MCF 10A (cell line): ENCODE measurements around the gene RAPGEF6. TPM values are rescaled to one million over a fixed set of nuclear protein-coding genes. Genes with fewer than 3 reads are reported as not detected.

Source experiments
- BruUV-seq: library from RNA; stranded (reverse); fragments of 400-500 nt; replicated peaks from 2 replicates; lab custom pipeline; 2021; lab: Mats Ljungman, UMichigan
- CTCF ChIA-PET: fragments of 300-600 bp; sonication (Branson Sonifier 250); formaldehyde crosslinking; extraction: SDS; loops from one replicate; lab custom pipeline; 2021; ENCODE audit warnings: antibody characterized with exemption, inconsistent platforms; lab: Yijun Ruan, JAX
- POLR2A ChIA-PET: fragments of 300-600, 350-650 bp; sonication (Branson Sonifier 250); formaldehyde crosslinking; extraction: SDS; loops from one replicate; lab custom pipeline; 2020; ENCODE audit warnings: antibody characterized with exemption, inconsistent platforms; lab: Yijun Ruan, JAX
- DNase-seq: peaks from one replicate; pipeline ENCODE4 v3.0.0-alpha.2; 2018; ENCODE audit not compliant: unreplicated experiment
- H3K27ac Mint-ChIP-seq: one replicate; pipeline ENCODE4 v1.8.0; 2022; ENCODE audit warnings: mild to moderate bottlenecking, low read depth, mixed read lengths; ENCODE audit not compliant: unreplicated experiment
- H3K27me3 Mint-ChIP-seq: one replicate; pipeline ENCODE4 v1.8.0; 2022; ENCODE audit warnings: mixed read lengths; ENCODE audit not compliant: insufficient read depth, unreplicated experiment
- H3K36me3 Mint-ChIP-seq: one replicate; pipeline ENCODE4 v1.8.0; 2022; ENCODE audit warnings: mild to moderate bottlenecking, moderate library complexity, mixed read lengths; ENCODE audit not compliant: insufficient read depth, unreplicated experiment
- H3K4me1 Mint-ChIP-seq: one replicate; pipeline ENCODE4 v1.8.0; 2022; ENCODE audit warnings: mixed read lengths; ENCODE audit not compliant: insufficient read depth, unreplicated experiment
- H3K4me3 Mint-ChIP-seq: one replicate; pipeline ENCODE4 v1.8.0; 2022; ENCODE audit warnings: mild to moderate bottlenecking, moderate library complexity, mixed read lengths; ENCODE audit not compliant: unreplicated experiment
- H3K9me3 Mint-ChIP-seq: one replicate; pipeline ENCODE4 v1.8.0; 2022; ENCODE audit warnings: mixed read lengths; ENCODE audit not compliant: unreplicated experiment
- intact Hi-C: fragments of 100-400 bp; cut with micrococcal nuclease; formaldehyde crosslinking; loops from 2 replicates; pipeline ENCODE4 v1.14.1; 2022
- total RNA-seq: library from RNA; stranded (reverse); gene quantifications from 2 replicates; pipeline ENCODE4 v1.2.3, GENCODE V29; 2022
- TF ChIP-seq, protein P1 (sequence below): fragments of 200-600 bp; IDR thresholded peaks from one replicate; pipeline ENCODE4 v1.8.0; 2022; ENCODE audit warnings: antibody characterized with exemption, mild to moderate bottlenecking; ENCODE audit not compliant: unreplicated experiment

The RAPGEF6 gene
- total RNA-seq, 1 experiment from 2014 or later = 20.5 TPM

GRCh38 chr5:131396630-131397273 is 238.3 kb downstream of the RAPGEF6 start:
- no TSS peak for BruUV-seq
- Mint-ChIP-seq H3K27ac (peak overlapping the region; percentile 44), H3K27me3 (no peaks in the 10 kb centered on the region), H3K36me3 (peaks cover 90% of the 10 kb centered on the region), H3K4me1 (peaks cover 4% of the 10 kb centered on the region), H3K4me3 (no peak overlapping the region), H3K9me3 (peaks cover 9% of the 10 kb centered on the region)
- ChIA-PET CTCF (interaction anchor here (1.0 to 3.0 kb wide), 2 partner anchors 15 to 19 kb away, joined by 4 to 17 read pairs; no protein-coding TSS in a partner anchor), POLR2A (interaction anchor here (1.0 to 2.4 kb wide), 6 partner anchors 10 to 241 kb away, joined by 3 to 9 read pairs (median 4); partner anchors contain the start of gene CDC42SE2)
- TF ChIP-seq, protein P1, sequence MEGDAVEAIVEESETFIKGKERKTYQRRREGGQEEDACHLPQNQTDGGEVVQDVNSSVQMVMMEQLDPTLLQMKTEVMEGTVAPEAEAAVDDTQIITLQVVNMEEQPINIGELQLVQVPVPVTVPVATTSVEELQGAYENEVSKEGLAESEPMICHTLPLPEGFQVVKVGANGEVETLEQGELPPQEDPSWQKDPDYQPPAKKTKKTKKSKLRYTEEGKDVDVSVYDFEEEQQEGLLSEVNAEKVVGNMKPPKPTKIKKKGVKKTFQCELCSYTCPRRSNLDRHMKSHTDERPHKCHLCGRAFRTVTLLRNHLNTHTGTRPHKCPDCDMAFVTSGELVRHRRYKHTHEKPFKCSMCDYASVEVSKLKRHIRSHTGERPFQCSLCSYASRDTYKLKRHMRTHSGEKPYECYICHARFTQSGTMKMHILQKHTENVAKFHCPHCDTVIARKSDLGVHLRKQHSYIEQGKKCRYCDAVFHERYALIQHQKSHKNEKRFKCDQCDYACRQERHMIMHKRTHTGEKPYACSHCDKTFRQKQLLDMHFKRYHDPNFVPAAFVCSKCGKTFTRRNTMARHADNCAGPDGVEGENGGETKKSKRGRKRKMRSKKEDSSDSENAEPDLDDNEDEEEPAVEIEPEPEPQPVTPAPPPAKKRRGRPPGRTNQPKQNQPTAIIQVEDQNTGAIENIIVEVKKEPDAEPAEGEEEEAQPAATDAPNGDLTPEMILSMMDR = no peak
- no peak for DNase-seq
- intact Hi-C loops = no loop called here

DNA sequence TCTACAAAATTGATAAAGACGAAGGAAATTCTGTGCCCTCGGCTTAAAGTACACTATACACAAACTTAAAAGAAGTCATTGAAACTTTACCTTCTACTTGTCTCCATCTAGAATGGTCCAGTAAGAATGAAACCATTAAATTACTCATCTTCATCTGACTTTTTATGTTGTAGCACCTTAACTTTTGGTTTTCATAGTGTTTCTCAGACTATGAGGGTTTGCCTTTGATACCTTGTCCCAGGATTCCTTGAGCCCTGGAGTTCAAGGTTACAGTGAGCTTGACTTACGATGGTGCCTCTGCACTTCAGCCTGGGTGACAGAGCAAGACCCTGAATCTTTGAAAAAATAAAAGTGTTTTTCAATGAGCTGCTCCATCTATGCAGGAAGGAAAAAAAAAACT is 239.0 kb downstream of the RAPGEF6 start:
- intact Hi-C loops = no loop called here
- Mint-ChIP-seq H3K36me3 (peaks cover 94% of the 10 kb centered on the region), H3K27ac (peak overlapping the region; percentile 33), H3K4me1 (peaks cover 4% of the 10 kb centered on the region), H3K27me3 (no peaks in the 10 kb centered on the region), H3K4me3 (no peak overlapping the region), H3K9me3 (peaks cover 6% of the 10 kb centered on the region)
- no TSS peak for BruUV-seq
- ChIA-PET CTCF (interaction anchor here (3.0 kb wide), 1 partner anchor 14 kb away, joined by 17 read pairs; no protein-coding TSS in a partner anchor), POLR2A (interaction anchor here (1.0 to 2.4 kb wide), 6 partner anchors 11 to 240 kb away, joined by 3 to 9 read pairs (median 4); partner anchors contain the start of gene CDC42SE2)
- TF ChIP-seq, protein P1 = no peak
- DNase-seq = no peak

DNA sequence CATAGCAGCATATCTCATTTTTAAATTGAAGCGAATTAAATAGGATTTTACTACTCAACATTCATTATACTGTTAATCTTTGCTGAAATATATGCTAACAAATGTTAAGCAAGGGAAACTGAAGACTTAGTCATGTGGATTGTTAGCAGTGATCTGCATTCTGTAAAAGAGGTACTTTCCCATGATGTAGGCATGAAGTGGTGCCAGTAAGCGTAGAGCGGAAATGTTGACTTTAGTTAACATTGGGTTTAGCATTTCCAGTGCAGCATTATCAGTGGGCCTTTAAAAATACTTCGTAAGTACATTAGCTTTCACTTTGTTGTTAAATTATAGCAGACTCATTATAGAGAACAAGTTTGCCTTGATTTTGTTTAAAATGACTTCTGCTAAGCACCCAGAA is 240.9 kb downstream of the RAPGEF6 start:
- Mint-ChIP-seq H3K36me3 (peaks cover 99% of the 10 kb centered on the region), H3K4me3 (no peak overlapping the region), H3K4me1 (peaks cover 4% of the 10 kb centered on the region), H3K27me3 (no peaks in the 10 kb centered on the region), H3K27ac (peak overlapping the region; percentile 39), H3K9me3 (no peaks in the 10 kb centered on the region)
- no peak for DNase-seq
- BruUV-seq = TSS peak; percentile 18
- intact Hi-C loops = no loop called here
- POLR2A ChIA-PET = no interaction called here
- TF ChIP-seq, protein P1 = no peak
- CTCF ChIA-PET = interaction anchor here (3.0 kb wide), 1 partner anchor 12 kb away, joined by 17 read pairs; no protein-coding TSS in a partner anchor

DNA sequence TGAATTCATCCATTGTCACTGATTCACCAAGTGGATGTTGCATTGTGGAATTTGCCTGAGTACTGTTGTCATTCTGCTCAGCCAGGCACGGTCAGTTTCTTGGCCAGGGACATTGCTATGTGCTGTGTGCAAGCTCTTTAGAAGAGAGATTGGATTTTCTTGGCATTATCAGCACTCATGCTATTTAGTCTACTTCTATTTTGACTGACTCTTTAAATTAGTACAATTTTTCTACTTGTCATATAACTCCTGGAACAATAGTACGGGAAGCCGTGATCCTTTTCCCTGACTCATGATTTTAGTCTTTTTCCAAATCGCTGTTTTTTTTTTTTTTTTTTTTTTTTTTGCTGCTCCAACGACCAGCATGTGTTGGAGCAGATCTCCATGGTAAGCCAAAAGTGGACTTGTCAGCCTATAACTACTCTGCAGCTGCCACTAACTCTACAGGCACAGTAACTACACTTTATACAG is 241.5 kb downstream of the RAPGEF6 start:
- H3K4me1 Mint-ChIP-seq = peaks cover 4% of the 10 kb centered on the region
- POLR2A ChIA-PET = interaction anchor here (1.1 kb wide), 1 partner anchor 231 kb away, joined by 3 read pairs; no protein-coding TSS in a partner anchor
- H3K27me3 Mint-ChIP-seq = no peaks in the 10 kb centered on the region
- TF ChIP-seq, protein P1 = no peak
- H3K36me3 Mint-ChIP-seq = peaks cover 99% of the 10 kb centered on the region
- H3K4me3 Mint-ChIP-seq = no peak overlapping the region
- intact Hi-C loops = no loop called here
- no TSS peak for BruUV-seq
- CTCF ChIA-PET = interaction anchor here (1.4 kb wide), 1 partner anchor 18 kb away, joined by 4 read pairs; no protein-coding TSS in a partner anchor
- H3K27ac Mint-ChIP-seq = peak overlapping the region; percentile 39
- no peak for DNase-seq
- H3K9me3 Mint-ChIP-seq = no peaks in the 10 kb centered on the region
